ENCODE data around the gene MPST.
A peak's percentile ranks its signal among the peaks of the same experiment; 100 is the strongest.

Gene MPST

DNA sequence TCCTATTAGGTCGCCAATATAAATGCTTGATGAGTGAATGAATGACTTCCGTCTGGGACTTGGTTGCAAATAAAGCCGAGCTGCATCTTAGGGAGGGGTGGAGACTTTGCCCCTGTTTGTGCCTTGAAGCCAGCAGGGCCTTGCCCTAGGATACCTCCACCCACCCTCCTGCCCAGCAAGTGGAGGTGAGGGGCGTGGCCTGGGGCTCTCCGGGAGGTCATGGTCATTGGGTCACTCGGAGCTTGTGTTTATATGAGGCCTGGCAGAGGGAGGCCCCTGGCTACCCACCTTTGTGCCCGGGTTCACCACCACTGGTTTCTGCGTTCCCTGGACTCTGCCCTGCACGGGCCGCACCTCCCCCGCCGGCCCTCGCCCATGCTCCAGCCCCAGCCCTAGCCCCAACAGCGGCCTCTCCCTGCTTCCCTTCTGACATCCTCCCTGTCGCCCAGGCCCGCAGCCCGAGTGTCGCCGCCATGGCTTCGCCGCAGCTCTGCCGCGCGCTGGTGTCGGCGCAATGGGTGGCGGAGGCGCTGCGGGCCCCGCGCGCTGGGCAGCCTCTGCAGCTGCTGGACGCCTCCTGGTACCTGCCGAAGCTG lies 4.3 kb downstream of the MPST start:
- no peak for DNase-seq (ENCODE audit: low read depth)

DNA sequence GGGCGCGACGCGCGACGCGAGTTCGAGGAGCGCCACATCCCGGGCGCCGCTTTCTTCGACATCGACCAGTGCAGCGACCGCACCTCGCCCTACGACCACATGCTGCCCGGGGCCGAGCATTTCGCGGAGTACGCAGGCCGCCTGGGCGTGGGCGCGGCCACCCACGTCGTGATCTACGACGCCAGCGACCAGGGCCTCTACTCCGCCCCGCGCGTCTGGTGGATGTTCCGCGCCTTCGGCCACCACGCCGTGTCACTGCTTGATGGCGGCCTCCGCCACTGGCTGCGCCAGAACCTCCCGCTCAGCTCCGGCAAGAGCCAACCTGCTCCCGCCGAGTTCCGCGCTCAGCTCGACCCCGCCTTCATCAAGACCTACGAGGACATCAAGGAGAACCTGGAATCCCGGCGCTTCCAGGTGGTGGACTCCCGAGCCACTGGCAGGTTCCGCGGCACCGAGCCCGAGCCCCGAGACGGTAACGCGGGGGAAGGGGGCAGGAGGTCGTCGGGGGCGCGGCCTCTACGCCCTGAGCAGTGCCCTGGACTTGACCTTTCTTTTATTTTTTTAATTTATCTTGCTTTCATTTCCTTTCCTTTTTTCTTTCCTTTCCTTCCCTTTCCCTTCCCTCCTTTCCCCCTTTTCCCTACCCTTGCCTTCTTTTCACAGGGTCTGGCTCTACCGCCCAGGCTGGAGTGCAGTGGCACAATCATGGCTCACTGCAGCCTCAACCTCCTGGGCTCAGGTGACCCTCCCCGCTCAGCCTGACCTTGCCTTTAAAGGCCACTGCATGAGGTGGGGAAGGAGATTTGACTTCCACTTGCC lies 5.0 kb downstream of the MPST start:
- DNase-seq (ENCODE audit: low read depth) = no peak

DNA sequence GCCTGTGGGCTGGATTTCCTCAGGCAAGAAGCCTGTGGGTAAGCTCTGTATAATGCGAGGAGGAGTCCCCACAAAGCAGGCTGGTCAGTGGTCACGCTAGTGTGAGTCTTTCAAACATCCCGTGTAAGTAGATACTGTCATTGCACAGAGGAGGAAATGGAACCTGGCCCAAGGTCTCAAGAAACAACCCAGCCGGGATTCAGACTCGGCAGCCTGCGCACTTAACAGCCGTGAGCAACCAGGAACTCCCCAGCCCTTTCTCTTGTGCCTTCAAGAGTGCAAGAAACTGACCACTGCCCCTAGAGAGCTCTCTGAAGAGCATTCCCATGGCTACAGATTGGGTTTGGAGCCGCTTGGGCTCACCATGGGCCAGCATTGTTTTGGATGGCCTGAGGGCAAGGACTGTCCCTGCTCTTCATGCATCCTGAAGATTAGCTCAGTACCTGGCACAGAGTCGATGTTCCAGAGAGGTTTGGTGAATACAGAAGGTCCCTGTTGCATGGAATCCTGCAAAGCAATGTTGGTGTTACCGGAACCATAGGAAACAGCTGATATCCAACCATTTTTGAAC lies 6.0 kb downstream of the MPST start:
- DNase-seq (ENCODE audit: low read depth) = no peak

DNA sequence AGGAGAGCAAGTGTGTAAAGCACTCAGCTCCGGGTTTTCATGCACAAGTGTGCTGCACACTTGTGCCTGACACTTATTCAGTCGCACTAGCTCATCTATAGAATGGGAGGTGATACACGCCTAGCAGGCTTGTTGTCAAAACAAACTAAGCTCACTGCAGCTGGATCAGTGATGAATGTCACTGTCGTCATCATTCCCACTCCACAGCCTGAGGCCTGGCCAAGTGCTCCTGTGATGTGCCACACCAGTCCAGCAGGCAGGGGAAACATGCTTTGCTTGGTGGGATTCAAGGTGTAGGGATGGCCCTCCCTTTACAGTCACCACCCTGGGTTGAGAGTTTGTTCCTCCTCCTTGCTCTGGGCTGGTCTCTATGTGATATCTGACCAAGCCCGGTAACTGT lies 6.8 kb downstream of the MPST start:
- DNase-seq (ENCODE audit: low read depth) = no peak

DNA sequence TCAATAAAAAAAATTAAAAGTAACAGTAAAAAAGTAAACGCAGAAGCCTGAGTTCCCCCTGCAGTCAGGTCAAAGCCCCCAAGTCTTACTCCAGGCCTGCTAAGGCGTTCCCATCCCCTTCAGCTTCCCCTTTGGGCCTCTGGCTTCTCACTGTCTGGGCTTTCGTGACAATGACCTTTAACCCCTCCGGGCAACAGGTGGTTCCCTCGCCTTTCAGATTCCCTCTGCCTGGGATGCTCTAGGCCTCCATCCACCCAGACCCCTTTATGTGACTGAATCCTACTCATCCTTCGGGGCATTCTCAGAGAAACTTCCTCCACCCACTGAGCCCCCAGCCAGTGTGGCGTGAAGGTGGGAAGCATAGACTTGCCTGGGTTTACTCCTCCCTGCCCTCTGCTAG lies 8.0 kb downstream of the MPST start:
- no peak for DNase-seq (ENCODE audit: low read depth)

DNA sequence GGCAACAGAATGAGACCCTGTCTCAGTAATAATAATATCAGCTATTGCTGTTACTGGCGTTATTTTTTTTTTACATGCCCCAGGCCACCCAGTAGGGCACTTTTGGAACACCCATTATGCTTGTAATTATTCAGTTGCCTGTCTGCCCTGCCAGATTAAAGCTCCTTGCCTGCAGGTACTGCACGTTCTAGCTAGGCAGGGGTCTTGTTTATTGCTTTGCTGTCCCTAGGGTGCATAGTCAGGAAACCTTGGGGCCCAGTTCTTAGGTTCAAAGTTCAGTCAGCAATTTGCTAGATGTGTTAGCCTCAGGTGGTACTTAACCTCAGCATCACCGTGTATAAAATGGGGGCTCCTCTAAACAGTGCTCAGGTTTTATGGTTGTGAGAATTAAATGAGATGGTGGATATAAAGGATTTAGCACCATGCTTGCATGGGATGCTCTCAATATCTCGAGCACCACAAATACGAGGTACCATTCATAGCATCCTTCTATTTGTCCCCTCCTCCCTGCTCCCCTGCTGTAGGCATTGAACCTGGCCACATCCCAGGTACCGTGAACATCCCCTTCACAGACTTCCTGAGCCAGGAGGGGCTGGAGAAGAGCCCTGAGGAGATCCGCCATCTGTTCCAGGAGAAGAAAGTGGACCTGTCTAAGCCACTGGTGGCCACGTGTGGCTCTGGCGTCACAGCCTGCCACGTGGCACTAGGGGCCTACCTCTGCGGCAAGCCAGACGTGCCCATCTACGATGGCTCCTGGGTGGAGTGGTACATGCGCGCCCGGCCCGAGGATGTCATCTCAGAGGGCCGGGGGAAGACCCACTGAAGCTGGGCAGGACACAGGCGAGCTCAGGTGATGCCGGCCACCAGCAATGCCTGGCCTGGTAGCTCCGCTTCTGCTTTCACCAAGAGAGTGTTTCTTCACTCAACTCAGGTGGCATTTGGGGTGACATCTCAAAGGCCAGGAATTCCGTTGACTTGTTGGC lies 9.4 kb downstream of the MPST start:
- DNase-seq (ENCODE audit: low read depth) = no peak

DNA sequence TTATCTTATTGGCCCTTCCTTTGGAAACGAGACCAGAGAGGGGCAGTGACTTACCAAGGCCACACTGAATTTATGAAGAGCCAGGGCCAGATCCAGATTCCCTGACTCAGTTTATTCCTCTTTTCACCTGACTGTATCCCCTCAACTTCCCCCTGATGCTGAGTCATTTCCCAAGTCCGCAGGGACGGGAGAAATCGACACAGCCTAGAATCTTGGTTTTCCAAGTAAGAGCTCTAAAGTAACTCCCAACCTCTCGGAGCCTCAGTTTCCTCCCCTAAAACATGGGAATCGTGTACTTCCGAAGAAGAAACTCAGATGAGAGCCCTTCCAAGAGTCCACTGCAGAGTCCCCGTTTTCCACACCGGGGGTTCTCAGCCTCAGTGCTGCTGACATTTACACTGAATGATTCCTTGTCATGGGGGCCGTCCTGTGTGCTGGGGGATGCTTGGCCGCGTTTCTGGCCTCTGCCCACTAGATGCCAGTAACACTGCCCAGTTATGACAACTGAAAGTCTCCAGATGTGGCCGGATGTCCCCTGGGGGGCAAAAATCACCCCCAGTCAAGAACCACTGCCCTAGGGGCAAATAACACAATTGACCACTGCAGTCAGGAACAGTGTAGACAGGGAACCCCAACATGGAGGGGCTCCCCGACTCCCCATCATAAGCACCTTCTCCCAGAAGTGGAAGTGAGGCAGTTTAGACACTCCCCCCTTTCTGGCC lies 11.2 kb downstream of the MPST start:
- DNase-seq (ENCODE audit: low read depth) = no peak

DNA sequence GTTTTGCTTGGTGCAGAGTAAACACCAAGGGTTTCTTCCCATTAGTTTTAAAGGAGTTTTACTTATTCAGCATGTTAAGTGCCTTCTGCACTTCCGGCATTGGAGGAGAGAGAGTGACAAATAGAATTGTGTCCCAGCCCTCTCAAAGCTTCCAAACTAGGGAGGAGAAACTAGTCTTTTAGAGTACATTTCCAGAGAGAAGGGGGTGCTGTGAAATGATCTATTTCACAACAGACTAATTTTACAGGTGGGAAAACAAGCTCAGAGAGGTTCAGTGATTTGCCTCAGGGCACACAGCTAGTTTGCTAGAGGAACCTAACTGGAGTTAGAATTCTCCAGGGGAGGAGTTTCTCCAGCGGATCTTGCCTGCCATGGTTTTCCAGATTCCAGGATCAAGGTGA lies 12.6 kb downstream of the MPST start:
- no peak for DNase-seq (ENCODE audit: low read depth)

DNA sequence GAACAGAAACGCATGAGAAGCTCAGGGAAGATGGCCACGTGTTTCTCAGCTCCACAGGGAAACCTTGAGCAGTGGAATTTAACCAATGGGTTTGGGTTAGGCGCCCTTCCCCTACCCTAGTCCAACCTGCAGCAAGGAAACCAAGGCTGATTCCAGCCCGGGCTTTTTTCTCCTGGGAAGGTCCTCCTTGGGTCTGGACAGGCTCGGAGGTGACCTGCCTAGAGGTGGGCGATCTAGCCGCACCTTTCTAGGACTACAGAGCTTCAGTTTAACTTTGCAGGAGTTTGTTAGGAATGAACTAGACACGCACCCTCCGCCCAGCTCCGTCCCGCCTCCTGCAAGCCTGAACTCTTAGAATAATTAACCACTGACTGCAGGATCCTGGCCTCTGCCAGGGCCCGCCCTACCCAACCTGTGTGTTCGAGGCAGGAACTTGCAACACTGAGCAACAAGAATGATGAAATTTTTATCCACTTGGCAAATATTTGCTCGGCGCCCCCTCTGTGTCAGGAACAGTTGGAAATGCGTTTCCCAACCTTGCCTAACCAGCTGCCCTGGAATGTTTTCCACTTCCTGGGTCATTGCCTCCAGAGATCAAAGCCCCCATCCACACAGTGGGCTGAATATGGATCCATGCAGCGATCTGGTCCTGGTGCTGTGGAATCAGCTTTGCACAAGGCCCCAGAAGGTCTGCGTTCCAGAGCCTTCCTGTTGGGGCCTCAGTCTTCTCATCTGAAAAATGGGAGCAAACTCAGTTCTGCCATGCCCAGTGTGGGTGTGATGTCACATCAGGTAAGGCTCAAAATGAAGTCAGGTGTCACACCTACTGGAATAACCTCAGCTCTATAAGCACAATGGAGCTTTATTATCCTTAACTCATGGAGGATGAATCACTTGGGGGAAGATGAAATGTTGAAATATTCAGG lies 13.3 kb downstream of the MPST start:
- DNase-seq (ENCODE audit: low read depth) = peak; percentile 51

DNA sequence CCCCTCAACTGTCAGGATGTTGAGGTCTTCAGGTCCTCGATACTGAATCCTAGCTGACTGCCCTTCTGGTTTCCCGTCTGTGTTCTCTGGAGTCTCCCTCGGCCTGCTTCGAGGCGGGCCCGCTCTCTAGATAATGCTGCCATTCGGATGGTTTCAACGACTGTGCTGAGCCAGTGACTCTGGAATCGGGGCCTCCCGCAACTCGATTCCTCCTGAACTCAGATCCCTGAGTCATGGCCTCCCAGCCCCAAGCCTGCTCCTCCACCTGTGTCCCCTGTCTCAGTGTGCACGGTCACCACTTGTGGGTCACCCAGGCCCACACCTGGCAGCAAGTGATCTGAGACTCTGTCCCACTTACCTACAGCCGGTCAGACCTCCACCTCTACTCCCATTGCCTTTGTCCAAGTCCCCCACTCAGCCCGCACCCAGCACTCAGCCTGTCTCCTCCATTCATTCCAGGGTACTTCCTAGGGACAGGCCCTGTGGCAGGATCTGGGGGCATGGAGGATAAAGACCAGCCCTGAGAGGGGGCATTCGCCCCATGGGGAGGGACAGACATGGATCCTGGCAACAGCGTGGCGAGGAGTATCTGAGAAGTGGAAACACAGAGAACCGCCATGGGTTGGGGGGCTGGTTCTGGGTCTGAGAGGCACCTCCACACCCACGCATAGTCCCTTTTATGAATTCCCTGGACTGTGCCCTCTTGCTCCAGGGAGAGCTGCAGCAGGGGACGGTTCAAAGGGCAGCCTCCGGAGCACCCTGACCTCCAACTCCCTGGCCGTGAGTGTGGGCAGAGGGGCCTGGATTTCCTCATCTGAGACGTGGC lies 14.3 kb downstream of the MPST start:
- no peak for DNase-seq (ENCODE audit: low read depth)

DNA sequence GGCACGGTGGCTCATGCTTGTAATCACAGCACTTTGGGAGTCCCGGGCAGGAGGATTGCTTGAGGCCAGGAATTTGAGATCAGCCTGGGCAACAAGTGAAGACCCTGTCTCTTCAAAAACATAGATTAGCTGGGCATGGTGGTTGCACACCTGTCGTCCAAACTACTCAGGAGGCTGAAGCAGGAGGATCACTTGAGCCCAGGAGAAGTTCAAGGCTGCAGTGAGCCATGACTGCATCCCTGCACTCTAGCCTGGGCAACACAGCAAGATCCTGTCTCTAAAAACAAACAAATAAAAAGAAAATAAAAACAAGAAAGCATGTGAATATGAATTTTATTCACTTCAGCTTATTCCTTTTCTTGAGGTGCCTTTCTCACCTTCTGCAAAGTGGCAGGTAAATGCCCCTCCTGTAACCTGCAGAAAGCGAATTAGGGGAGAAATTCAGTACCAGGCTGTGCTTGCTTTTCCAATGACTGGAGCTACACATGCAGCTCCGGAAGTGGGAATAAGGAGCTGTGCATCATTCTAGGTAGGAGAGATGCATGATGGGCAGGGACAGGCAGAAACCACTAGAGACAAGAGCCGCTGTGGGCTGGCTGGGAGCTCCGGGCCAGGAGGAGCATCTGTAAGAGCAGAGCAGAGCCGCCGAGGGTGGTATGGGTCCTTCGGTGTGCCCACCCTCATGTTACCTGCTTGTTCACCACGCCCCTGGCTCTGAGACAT lies 17.3 kb downstream of the MPST start:
- no peak for DNase-seq (ENCODE audit: low read depth)

DNA sequence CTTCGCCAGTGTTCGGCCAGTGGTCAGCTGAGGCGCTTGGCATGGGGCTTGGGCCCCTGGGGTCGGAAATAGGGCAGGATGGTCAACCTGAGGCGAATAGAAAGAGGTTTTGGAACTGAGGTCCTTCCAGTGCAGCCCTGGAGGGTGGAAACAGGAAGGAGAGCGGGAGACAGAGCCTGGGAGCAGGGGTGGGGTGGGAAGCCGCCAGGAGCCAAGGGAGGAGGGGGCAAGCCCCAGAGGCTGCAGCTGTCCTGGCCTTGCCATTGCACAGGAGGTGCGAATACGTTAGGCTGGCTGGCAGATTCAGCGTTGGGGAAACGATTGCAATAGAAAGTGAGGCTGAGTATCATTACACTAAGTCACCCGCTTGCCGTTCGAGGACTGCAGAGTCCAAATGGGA lies 18.1 kb downstream of the MPST start:
- DNase-seq (ENCODE audit: low read depth) = no peak

DNA sequence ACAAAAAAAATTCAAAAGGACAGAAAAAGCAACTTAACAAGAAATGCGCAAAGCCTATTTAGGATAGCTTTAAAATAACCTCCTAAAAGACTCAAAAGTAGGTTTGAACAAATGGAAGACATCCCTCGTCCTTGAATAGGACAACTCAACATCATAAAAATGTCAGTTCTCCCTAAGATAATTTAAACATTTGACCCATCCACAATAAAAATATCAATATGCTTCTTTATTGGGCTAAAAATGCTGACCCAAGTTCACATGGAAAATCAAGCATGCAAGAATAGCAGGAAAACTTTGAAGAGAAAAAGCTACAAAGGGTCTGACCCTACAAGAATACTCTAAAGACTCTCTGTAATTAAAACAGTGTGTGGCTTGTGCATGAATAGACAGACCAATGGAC lies 19.9 kb downstream of the MPST start:
- DNase-seq (ENCODE audit: low read depth) = no peak

DNA sequence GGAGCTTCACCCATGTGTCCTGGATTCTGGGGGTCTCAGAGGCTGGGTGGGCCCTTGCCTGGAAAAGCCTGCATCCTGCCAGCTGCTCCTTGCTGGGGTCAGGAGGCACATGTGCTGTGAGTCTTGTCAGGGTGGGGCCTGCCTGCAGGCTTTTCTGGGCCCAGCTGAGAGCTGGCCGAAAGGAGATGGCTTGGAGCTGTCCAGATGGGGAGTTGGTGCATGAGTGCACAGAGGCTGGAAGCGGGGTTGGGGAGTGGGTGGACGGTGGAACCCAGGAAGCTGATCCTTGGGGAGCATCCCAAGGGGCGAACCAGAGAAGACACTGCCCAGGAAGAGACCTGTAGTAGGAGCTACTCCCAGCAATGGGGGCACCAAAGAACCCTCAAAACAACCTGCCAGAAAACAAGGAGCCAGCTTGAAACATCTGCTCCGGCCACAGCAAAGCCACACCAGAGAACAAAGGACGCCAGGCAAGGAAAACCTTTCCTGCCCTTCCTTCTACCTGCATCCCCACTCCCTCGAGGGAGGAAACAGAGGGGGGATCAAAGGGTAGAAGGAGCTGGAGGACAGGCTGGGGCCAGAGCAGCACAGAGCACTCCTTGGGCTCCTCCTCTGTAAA lies 23.8 kb downstream of the MPST start:
- no peak for DNase-seq (ENCODE audit: low read depth)

DNA sequence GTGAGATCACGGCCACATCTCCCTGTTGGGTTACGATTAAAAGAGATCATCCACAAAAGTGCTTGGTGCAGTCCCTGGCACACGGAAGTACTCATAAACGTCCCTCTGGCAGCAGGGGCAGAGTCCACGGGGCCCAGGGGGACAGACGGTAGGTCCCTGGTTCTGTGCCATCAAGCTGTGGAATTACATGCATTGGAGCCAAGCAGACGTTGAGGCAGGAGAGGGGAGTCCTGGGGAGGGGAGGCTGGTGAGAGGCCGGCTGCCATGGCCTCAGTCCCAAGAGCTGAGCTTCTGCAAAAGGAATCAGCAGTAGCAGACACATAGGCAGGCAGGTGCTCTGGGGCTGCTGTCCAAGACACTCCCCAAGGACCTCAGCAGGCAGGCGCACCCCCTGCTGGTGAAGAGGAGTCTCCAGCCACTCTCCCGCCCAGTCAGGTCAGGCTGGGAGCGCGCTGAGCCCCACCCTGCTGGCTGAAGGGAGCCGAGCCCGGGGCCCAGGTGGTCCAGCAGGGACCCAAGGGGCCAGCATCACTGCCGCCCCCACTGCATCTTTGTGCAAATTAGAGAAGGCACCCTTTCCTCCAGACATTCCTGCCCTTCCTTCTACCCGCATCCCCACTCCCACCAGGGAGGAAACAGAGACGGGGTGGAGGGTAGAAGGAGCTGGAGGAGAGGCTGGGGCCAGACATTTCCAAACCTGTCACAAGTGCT lies 24.4 kb downstream of the MPST start:
- no peak for DNase-seq (ENCODE audit: low read depth)

DNA sequence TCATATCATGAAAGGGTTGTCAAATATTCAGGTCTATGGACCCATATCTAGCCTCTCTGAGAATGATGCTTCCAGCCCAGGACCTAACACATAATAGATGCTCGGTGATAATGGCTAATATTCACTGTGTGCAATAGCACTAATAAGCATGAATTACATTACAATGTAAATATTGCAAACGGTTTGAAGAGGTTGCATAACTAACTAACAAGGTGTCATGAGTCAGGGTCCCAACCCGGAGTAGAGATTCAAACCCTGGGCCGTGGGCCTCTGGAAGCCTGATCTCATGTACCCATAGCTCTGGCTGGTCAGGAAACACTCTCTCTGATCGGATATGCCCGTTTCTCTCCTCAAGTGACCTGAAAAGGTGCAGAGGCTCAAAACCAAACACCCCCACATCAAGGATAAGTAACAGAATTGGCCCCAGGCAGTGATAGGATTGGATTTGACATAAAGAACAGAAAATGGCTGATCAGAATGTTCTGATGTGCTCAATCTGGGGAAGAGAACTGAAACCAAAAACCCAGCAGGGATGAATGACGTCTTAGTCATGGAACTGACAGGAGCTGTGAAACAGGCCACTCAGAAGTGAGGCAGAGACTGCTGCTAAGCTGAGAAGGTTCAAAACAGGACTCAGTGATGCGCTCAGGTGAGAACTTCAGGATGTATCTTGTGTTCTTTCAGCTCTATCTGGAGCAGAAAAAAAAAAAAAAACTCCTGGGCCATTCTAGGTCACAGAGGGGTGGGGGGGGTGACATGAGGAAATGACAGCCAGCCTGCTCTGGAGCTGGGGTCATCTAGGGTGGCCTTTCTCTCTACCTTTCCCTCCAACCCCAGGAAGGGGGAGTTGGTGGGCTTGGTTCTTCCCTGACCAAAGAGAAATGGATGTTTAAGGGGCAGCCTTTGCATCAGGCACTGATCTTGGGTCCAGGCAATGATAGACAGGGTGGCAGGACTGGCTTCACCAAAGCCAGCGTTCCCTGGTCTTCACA lies 25.4 kb downstream of the MPST start:
- no peak for DNase-seq (ENCODE audit: low read depth)

DNA sequence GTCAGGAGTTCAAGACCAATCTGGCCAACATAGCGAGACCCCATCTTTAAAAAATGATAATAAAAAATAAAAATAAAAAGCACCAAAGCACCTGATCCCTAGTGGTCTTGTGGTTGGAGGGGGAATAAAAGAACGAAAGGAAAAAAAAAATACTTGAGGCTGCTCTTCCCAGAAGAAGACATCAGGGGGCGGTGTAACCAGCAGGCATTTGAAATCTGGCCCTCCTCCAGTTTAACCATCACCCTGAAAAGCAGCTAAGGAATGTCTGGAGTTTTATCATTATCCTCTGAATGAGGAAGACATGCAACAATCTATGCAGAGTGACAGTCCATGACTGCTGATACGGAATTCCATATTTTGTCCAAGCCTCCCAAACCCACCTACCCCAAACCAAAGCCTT lies 26.4 kb downstream of the MPST start:
- DNase-seq (ENCODE audit: low read depth) = no peak
